Measurements from ENCODE around the gene MST1. TPM values are rescaled to one million over a fixed set of nuclear protein-coding genes. Genes with fewer than 3 reads are reported as not detected.

The MST1 gene
- polyA plus RNA-seq (ENCODE audit: insufficient read length) = 133 TPM
- long read RNA-seq, donor 1, partial matches to known transcripts = 12 of 12 reads
- long read RNA-seq, donor 1, other reads (novel, unspliced or antisense) = 0 of 12 reads
- long read RNA-seq, donor 2 = 0 reads
- long read RNA-seq, donor 3, partial matches to known transcripts = 10 of 10 reads
- long read RNA-seq, donor 3, other reads (novel, unspliced or antisense) = 0 of 10 reads
- long read RNA-seq, donor 4 = 0 reads
- long read RNA-seq, donor 5, partial matches to known transcripts = 19 of 21 reads
- long read RNA-seq, donor 5, other reads (novel, unspliced or antisense) = 0 of 21 reads
- long read RNA-seq, donor 6, partial matches to known transcripts = 28 of 28 reads
- long read RNA-seq, donor 6, other reads (novel, unspliced or antisense) = 0 of 28 reads
- long read RNA-seq, donor 7, partial matches to known transcripts = 15 of 19 reads
- long read RNA-seq, donor 7, other reads (novel, unspliced or antisense) = 0 of 19 reads
- long read RNA-seq, donor 8, partial matches to known transcripts = 0 of 1 reads
- long read RNA-seq, donor 8, other reads (novel, unspliced or antisense) = 0 of 1 reads

GRCh38 chr3:49689046-49689907 lies at the start of gene MST1, which contains the start of gene RNF123:
Gene MST1 (minus strand): TSS chr3:49689474. CDS start chr3:49688691, 783 bp downstream.
Gene RNF123 (plus strand): TSS chr3:49689557. CDS start chr3:49691166, 1,609 bp downstream.
- peak; percentile 93 for DNase-seq

- no peak for DNase-seq
Observed at GRCh38 chr3:49738067-49738713, 48.9 kb upstream of the MST1 start.

GRCh38 chr3:49734752-49735151 lies 45.5 kb upstream of the MST1 start:
- no peak for DNase-seq

DNA sequence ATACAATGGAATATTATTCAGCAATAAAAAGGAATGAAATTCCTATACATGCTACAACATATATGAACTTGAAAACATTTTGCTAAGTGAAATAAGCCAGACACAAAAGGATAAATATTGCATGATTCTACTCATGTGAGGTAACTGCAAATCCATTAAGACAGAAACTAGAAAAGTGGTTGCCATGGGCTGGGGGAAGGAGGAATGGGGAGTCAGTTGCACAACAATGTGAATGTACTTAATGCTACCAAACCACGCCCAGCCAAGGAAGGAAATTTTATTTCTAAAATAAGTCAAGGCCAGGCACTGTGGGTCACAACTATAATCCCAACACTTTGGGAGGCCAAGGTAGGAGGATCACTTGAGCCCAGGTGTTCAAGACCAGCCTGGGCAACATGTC lies 44.3 kb upstream of the MST1 start:
- no peak for DNase-seq

GRCh38 chr3:49732597-49732996 lies 43.3 kb upstream of the MST1 start:
- DNase-seq = no peak

GRCh38 chr3:49729966-49730609 lies 40.8 kb upstream of the MST1 start:
- DNase-seq = no peak

- no peak for DNase-seq
Observed at GRCh38 chr3:49727924-49728361, 38.7 kb upstream of the MST1 start.

DNA sequence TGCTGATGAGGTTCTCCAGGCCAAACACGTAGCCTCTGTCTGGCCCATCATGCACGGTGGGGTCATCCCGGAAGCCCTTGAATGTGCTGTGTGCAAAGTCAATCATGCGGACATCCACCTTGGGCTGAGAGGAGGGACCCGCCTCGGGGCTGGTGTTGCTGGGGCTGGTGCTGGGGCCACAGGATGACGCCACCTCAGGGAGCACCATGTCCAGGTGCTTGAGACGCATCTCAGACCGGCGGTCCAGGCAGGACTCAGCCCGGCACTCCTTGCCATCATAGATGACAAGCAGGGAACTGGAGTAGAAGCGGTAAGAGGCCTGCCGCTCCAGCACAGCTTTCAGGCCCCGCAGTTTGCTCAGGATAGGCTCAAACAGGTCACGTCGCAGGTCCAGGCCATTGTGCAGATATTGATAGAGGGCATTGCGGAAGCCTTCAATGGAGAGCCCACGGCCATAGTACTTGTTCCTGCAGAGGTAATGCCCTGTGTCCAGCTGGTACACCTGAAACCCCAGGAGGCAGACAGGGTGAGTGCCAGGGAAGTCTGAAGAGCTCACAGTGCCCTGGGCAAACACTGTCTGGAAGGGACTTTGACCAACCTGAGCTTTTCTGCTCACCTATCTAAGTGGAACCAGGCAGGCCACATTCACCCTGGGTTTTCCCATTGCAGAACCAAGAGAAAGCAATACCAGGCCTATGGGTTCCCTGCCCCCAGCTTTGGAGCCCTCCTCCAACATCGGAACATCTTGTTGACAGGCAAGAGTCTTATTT lies 38.1 kb upstream of the MST1 start:
- DNase-seq = no peak

DNA sequence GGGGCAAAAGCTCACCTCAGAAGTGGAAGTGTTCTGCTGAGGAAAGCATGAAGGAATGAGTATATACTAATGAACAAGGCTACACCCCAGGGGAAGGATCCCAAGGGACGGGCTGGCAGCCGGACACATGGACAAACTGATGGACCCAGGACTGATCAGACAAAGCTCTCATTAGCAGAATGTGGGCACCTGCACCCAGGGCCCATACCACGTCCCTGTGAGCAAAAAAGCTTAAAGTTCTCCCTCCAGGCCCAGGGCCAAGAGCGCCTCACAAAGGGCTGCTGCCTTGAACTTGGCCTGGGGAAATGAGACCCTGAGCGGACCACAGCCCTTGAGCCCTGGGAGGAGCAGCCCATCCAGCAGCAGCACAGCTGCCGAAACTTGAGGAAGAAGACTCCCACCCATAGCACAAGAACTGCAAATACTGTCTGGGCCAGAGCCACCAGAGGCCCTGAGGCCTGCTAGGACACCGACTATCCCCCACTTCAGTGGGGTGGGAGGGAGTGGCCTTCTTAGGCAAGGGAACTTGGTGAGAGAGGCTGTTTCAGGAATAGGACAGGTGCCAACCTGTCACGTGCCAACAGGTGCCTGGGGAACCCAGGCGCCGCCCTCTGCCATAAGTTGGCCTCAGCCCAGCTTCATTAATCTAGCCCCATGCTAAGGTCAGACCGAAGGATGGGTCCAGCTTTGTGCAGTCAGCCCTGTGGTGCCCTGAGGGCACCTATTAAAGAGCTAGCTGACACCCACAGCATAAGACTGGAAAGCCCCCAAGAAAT lies 36.8 kb upstream of the MST1 start:
- no peak for DNase-seq

DNA sequence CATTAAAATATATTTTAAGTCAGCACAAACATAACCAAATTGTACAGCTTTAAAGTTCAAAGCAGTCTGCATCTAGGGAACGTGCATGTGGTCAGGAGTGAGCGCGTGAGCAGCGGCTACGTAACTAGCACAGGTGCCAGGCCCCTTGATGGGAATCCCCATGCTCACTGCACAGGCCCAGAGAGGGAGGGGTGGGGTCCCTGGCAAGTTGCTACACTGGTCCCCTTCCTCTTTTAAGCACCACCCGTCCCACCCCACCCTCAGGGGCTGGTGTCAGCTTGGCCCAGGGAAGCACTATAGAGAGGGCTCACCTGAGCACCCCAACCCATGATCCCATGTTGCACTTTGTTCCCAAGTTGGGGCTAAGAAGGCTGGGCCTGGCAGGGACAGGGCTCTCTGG lies 35.3 kb upstream of the MST1 start:
- no peak for DNase-seq

DNA sequence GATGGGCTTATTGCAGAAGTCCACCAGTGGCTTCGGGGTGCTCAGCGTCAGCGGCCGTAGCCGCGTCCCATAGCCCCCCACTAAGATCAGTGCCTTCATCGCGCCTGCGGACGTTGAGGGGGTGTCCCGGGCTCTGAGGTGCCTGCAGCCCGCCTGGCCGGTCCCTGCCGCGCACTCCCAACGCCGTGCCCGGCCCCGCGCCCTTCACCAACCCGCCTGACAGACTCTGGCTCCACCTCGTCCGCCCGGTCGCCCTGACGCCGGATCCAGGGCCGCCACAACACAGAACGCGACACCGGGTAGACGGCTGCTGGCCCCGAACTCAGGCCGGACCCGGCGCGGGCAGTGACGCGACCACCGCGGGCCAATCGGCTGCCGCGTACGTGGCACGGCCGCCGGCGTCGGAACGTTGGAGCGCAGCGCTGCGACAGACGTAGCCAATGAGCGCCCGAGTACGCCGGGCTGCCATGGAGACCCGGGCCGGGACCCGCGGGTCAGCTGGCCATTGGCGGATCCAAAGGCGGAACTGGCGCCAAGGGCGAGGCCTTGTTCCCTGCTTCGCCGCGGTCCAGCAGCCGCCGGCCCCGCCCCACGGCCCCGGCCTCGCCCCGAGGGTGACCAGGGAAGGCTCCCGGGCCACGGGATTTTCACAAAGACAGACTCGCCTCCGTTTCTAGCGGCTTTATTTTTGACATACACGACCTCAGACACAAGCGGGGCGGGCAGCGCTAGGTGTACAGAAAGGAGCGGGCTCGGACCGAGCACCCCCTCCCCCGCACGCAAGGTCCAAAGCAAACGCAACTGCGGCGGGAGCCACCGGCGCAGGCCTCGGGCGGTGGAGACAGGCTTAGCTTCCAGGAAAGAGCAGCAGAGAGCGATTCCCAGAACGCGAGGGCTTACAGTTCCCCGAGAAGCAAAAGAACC lies 34.6 kb upstream of the MST1 start, which contains the start of gene GMPPB:
TSS of gene GMPPB (minus strand) at position 324 of the 924 bp plus-strand sequence. CDS start at position 99, 225 bp downstream.
- DNase-seq = peak; percentile 94

DNA sequence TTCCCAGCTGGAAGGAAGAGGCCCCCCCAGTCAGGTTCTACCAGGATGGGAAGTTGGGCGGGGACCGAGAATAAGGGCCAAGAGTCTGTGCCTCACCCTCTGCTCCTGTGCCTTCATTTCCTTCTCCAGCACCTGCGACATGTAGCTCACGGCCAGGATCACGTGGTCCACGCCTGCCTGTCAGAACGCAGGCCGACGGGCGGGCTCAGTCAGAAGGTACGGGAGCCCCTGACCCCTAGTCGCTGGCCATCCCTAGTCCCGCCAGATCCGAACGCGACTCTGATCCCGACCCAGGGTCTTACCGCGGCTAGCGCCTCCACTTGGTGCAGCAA lies 34.0 kb upstream of the MST1 start:
- peak; percentile 6 for DNase-seq

GRCh38 chr3:49722896-49723295 lies 33.6 kb upstream of the MST1 start:
- DNase-seq = no peak

GRCh38 chr3:49721896-49722781 lies 32.9 kb upstream of the MST1 start:
- no peak for DNase-seq

- DNase-seq = no peak
Observed at GRCh38 chr3:49721596-49721895, 32.3 kb upstream of the MST1 start.

DNA sequence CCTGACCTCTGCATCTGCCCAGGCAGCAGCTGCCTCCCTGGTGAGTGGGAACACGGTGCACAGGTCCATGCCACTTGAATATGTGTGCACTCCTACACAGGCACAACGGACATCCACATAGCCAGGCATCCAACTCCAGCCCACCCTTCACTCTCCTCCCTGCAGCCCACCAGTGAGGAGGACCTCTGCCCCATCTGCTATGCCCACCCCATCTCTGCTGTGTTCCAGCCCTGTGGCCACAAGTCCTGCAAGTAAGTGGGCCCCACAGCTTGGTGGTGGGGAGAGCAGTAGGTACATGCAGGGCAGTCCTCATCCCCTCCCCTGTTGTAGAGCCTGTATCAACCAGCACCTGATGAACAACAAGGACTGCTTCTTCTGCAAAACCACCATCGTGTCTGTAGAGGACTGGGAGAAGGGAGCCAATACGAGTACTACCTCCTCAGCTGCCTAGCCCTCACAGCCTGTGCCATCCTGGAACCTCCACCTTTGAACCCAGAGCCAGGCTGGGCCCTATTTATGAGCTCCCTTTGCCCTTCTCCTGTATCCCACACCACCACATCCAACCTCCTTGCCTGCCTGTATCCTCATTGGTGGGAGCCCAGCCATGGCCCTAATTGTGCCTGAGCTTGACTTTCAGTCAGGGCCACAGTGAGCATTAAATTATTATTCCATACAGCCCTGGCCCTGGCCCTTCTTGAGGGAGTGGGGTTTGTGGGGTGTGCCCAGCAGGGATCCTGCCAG lies 31.8 kb upstream of the MST1 start:
- DNase-seq = no peak

- DNase-seq = peak; percentile 91
Observed at GRCh38 chr3:49719214-49719884, 30.1 kb upstream of the MST1 start, which contains the start of gene AMIGO3. Gene AMIGO3 (minus strand): TSS chr3:49719684. CDS start chr3:49719465, 219 bp downstream.

All from left kidney (tissue), 8 donors.